ENCODE results near the gene UBTF. TPM values are rescaled to one million over a fixed set of nuclear protein-coding genes. Genes with fewer than 3 reads are reported as not detected.

Gene UBTF
- total and polyA plus RNA-seq, 3 experiments from 2014 or later: 78.0 to 199 (median 186) TPM

Other genes starting within 250 kb of the UBTF start
- under 1 TPM; 0.60 to 0.74 TPM for gene NAGS, start 215.1 kb downstream of the UBTF start, total RNA-seq
- 1.0 TPM for gene NAGS, start 215.1 kb downstream of the UBTF start, polyA plus RNA-seq
- gene TMEM101, start 204.7 kb downstream of the UBTF start, total RNA-seq: 10 to 100 TPM; 32.5 to 36.0 TPM
- gene TMEM101, start 204.7 kb downstream of the UBTF start, polyA plus RNA-seq: 28.8 TPM
- 10 to 100 TPM; 79.9 to 81.9 TPM for gene LSM12, start 153.0 kb downstream of the UBTF start, total RNA-seq
- gene LSM12, start 153.0 kb downstream of the UBTF start, polyA plus RNA-seq: 80.7 TPM
- gene G6PC3, start 148.9 kb downstream of the UBTF start, total RNA-seq: 10 to 100 TPM; 37.1 to 38.3 TPM
- gene G6PC3, start 148.9 kb downstream of the UBTF start, polyA plus RNA-seq: 27.0 TPM
- gene HDAC5, start 96.0 kb downstream of the UBTF start, total RNA-seq: 10 to 100 TPM; 22.7 to 24.2 TPM
- 38.1 TPM for gene HDAC5, start 96.0 kb downstream of the UBTF start, polyA plus RNA-seq
- gene HROB, start 77.7 kb downstream of the UBTF start, total RNA-seq: 10 to 100 TPM; 16.2 to 16.5 TPM
- not detected for gene HROB, start 77.7 kb downstream of the UBTF start, polyA plus RNA-seq
- gene ASB16, start 49.0 kb downstream of the UBTF start, total RNA-seq: under 1 TPM in 1 of 2 experiments, not detected in 1; 0.11 TPM
- gene ASB16, start 49.0 kb downstream of the UBTF start, polyA plus RNA-seq: 0.10 TPM
- gene TMUB2, start 32.7 kb downstream of the UBTF start, total RNA-seq: 10 to 100 TPM; 20.8 to 22.5 TPM
- 37.5 TPM for gene TMUB2, start 32.7 kb downstream of the UBTF start, polyA plus RNA-seq
- 100 to 1,000 TPM in 1 of 2 experiments, 10 to 100 TPM in 1; 96.6 to 111 TPM for gene ATXN7L3, start 19.8 kb downstream of the UBTF start, total RNA-seq
- 15.4 TPM for gene ATXN7L3, start 19.8 kb downstream of the UBTF start, polyA plus RNA-seq
- gene SLC4A1, start 48.5 kb upstream of the UBTF start, total RNA-seq: not detected
- not detected for gene SLC4A1, start 48.5 kb upstream of the UBTF start, polyA plus RNA-seq
- not detected for gene RUNDC3A, start 88.9 kb upstream of the UBTF start, total RNA-seq
- gene RUNDC3A, start 88.9 kb upstream of the UBTF start, polyA plus RNA-seq: not detected
- 100 to 1,000 TPM; 159 to 174 TPM for gene SLC25A39, start 105.1 kb upstream of the UBTF start, total RNA-seq
- gene SLC25A39, start 105.1 kb upstream of the UBTF start, polyA plus RNA-seq: 133 TPM
- gene GRN, start 125.6 kb upstream of the UBTF start, total RNA-seq: 10 to 100 TPM; 48.7 to 50.3 TPM
- gene GRN, start 125.6 kb upstream of the UBTF start, polyA plus RNA-seq: 56.4 TPM
- gene FAM171A2, start 144.2 kb upstream of the UBTF start, total RNA-seq: under 1 TPM; 0.33 to 0.35 TPM
- 0.28 TPM for gene FAM171A2, start 144.2 kb upstream of the UBTF start, polyA plus RNA-seq
- gene ITGA2B, start 170.0 kb upstream of the UBTF start, total RNA-seq: under 1 TPM in 1 of 2 experiments, not detected in 1; 0.31 TPM
- 0.12 TPM for gene ITGA2B, start 170.0 kb upstream of the UBTF start, polyA plus RNA-seq